ENCODE results near the gene RAB11FIP3.
"Not testable (repeated sequence)": the region's sequence is repeated elsewhere in the genome, so short reads cannot be mapped to it uniquely, and the experiment has no call there.

The RAB11FIP3 gene

GRCh38 chr16:425082-425718 is at the start of gene RAB11FIP3:
RAB11FIP3 (plus strand) TSS chr16:425649; CDS start chr16:426007, 358 bp downstream.
- TF ChIP-seq CTCF (IDR thresholded peaks at IDR 0.05; ENCODE audit: insufficient read depth, missing control alignments), result peak; percentile 19
- no peak for FAIRE-seq
- peak; percentile 92 for DNase-seq (ENCODE audit: insufficient read length, low spot score)

GRCh38 chr16:375927-376816 is 49.3 kb upstream of the RAB11FIP3 start:
- FAIRE-seq, result no peak
- TF ChIP-seq CTCF (IDR thresholded peaks at IDR 0.05; ENCODE audit: insufficient read depth, missing control alignments), result no peak
- no peak for DNase-seq (ENCODE audit: insufficient read length, low spot score)

- DNase-seq (ENCODE audit: insufficient read length, low spot score), result no peak
- no peak for TF ChIP-seq CTCF (IDR thresholded peaks at IDR 0.05; ENCODE audit: insufficient read depth, missing control alignments)
- FAIRE-seq, result no peak
Measured at GRCh38 chr16:376817-377418, 48.5 kb upstream of the RAB11FIP3 start.

GRCh38 chr16:377419-377951 is 48.0 kb upstream of the RAB11FIP3 start:
- TF ChIP-seq CTCF (IDR thresholded peaks at IDR 0.05; ENCODE audit: insufficient read depth, missing control alignments), result no peak
- no peak for DNase-seq (ENCODE audit: insufficient read length, low spot score)
- no peak for FAIRE-seq

- DNase-seq (ENCODE audit: insufficient read length, low spot score); FAIRE-seq: not testable (repeated sequence)
Measured at GRCh38 chr16:378113-378820, 47.2 kb upstream of the RAB11FIP3 start.

GRCh38 chr16:378821-379182 is 46.6 kb upstream of the RAB11FIP3 start:
- no peak for TF ChIP-seq CTCF (IDR thresholded peaks at IDR 0.05; ENCODE audit: insufficient read depth, missing control alignments)
- DNase-seq (ENCODE audit: insufficient read length, low spot score), result no peak
- no peak for FAIRE-seq
